ENCODE data around the gene CARD9. TPM values are rescaled to one million over a fixed set of nuclear protein-coding genes. Genes with fewer than 3 reads are reported as not detected.

CARD9 gene
- total RNA-seq, 4 donors from 2014 or later = 0.27 to 1.5 (median 0.74) TPM

- no peak overlapping the region for H3K27ac ChIP-seq
- H3K36me3 ChIP-seq = no peaks in the 10 kb centered on the region
- no peak overlapping the region for H3K4me3 ChIP-seq (replicated peaks in 1 of 3)
- peaks cover 8 to 15% of the 10 kb centered on the region in 2 donors for H3K4me1 ChIP-seq
- H3K9me3 ChIP-seq = no peaks in the 10 kb centered on the region
- DNase-seq = no peak
- WGBS, 2 donors = 75 to 85% methylated on average over 5 to 24 of the region's 31 CpGs
- intact Hi-C loops (cut with DNase I) = loop anchor here (10.0 kb wide), 1 partner anchor 240 kb away; no protein-coding TSS in a partner anchor
- TF ChIP-seq CTCF (IDR thresholded peaks at IDR 0.05) = no peak
- TF ChIP-seq POLR2A (IDR thresholded peaks at IDR 0.05) = no peak
- no peaks in the 10 kb centered on the region for H3K27me3 ChIP-seq
Observed at GRCh38 chr9:136364942-136365774, 8.3 kb downstream of the CARD9 start.

GRCh38 chr9:136363949-136364748 lies 9.3 kb downstream of the CARD9 start:
- Histone ChIP-seq H3K9me3 (no peaks in the 10 kb centered on the region), H3K4me1 (peaks cover 8 to 15% of the 10 kb centered on the region in 2 donors), H3K4me3 (replicated peaks in 1 of 3) (peak overlapping the region in 1 of 3 donors; percentile 76), H3K36me3 (no peaks in the 10 kb centered on the region), H3K27me3 (no peaks in the 10 kb centered on the region), H3K27ac (no peak overlapping the region)
- no peak for DNase-seq
- whole genome bisulfite sequencing, 2 donors = 10 to 19% methylated on average over 2 to 45 of the region's 54 CpGs
- TF ChIP-seq POLR2A (IDR thresholded peaks at IDR 0.05) = no peak
- TF ChIP-seq CTCF (IDR thresholded peaks at IDR 0.05) = no peak
- intact Hi-C loops (cut with DNase I) = loop anchor here (10.0 kb wide), 1 partner anchor 239 kb away; no protein-coding TSS in a partner anchor

GRCh38 chr9:136363106-136363948 lies 10.1 kb downstream of the CARD9 start, which contains the start of gene DNLZ:
Gene DNLZ (minus strand): TSS chr9:136363744. CDS start chr9:136363714, 30 bp downstream.
- peak; percentile 94 to 96 for DNase-seq
- H3K36me3 ChIP-seq = no peaks in the 10 kb centered on the region
- H3K27ac ChIP-seq = peak within 1 kb of the TSS; percentile 52 to 76 (median 65)
- H3K4me3 ChIP-seq (replicated peaks in 1 of 3) = peak within 1 kb of the TSS; percentile 76 to 86 (median 85)
- TF ChIP-seq CTCF (IDR thresholded peaks at IDR 0.05) = peak; percentile 49 to 100 (median 99)
- peak; percentile 14 to 62 for TF ChIP-seq POLR2A (IDR thresholded peaks at IDR 0.05)
- WGBS, 2 donors = 11% methylated on average over 16 of the region's 97 CpGs; no CpG with 5 or more reads in 1 of the 2 donors
- H3K9me3 ChIP-seq = no peaks in the 10 kb centered on the region
- H3K4me1 ChIP-seq = peaks cover 8 to 15% of the 10 kb centered on the region in 2 donors
- no peaks in the 10 kb centered on the region for H3K27me3 ChIP-seq
- intact Hi-C loops (cut with DNase I) = loop anchor here (10.0 kb wide), 1 partner anchor 239 kb away; no protein-coding TSS in a partner anchor

- H3K4me3 ChIP-seq (replicated peaks in 1 of 3) = no peak overlapping the region
- no peaks in the 10 kb centered on the region for H3K27me3 ChIP-seq
- no peaks in the 10 kb centered on the region for H3K9me3 ChIP-seq
- 86 to 100% methylated on average over 2 to 4 of the region's 6 CpGs for WGBS, 2 donors
- H3K36me3 ChIP-seq = no peaks in the 10 kb centered on the region
- no peak for DNase-seq
- peaks cover 8 to 15% of the 10 kb centered on the region in 2 donors for H3K4me1 ChIP-seq
- TF ChIP-seq CTCF (IDR thresholded peaks at IDR 0.05) = no peak
- no peak for TF ChIP-seq POLR2A (IDR thresholded peaks at IDR 0.05)
- intact Hi-C loops (cut with DNase I) = loop anchor here (10.0 kb wide), 1 partner anchor 238 kb away; no protein-coding TSS in a partner anchor
- no peak overlapping the region for H3K27ac ChIP-seq
Observed at GRCh38 chr9:136362450-136362784, 11.1 kb downstream of the CARD9 start.

Measured in thyroid gland (tissue), 4 donors.